ENCODE measurements around the gene LYRM1. TPM values are rescaled to one million over a fixed set of nuclear protein-coding genes. Genes with fewer than 3 reads are reported as not detected.

The LYRM1 gene
- 14.1 and 25.3 TPM in 2 replicates for total RNA-seq

GRCh38 chr16:20900299-20901067 lies at the start of gene LYRM1, which contains the start of gene DCUN1D3:
Gene LYRM1 (plus strand): TSS chr16:20900771. CDS start chr16:20915556, 14,785 bp downstream.
Gene DCUN1D3 (minus strand): TSS chr16:20900358. CDS start chr16:20862538, 37,820 bp downstream.

Other genes starting within 250 kb of the LYRM1 start
- not detected in 2 replicates for gene ACSM1, start 203.1 kb upstream of the LYRM1 start, total RNA-seq
- gene THUMPD1, start 159.0 kb upstream of the LYRM1 start, total RNA-seq: 23.3 and 43.2 TPM in 2 replicates
- gene ACSM3, start 136.8 kb upstream of the LYRM1 start, total RNA-seq: 0.88 and 1.1 TPM in 2 replicates
- 17.0 and 26.8 TPM in 2 replicates for gene ERI2, start 94.3 kb upstream of the LYRM1 start, total RNA-seq
- gene REXO5, start 94.2 kb upstream of the LYRM1 start, total RNA-seq: 4.2 and 9.8 TPM in 2 replicates
- 9.6 TPM in 2 replicates for gene DCUN1D3, start 413 bp upstream of the LYRM1 start, total RNA-seq